DMS53 treated with DMSO at 0.1 percent for 48 hours (cell line): ENCODE results near the gene PLEK.
A peak's percentile ranks its signal among the peaks of the same experiment; 100 is the strongest.
"Not testable (repeated sequence)": the region's sequence is repeated elsewhere in the genome, so short reads cannot be mapped to it uniquely, and the experiment has no call there.

ENCODE experiments used
- DNase-seq: peaks from one replicate; lab custom pipeline; 2025; ENCODE audit not compliant: unreplicated experiment; lab: John Stamatoyannopoulos, UW

PLEK gene

GRCh38 chr2:68438455-68439303, 73.6 kb downstream of the PLEK start:
- no peak for DNase-seq

- DNase-seq = peak; percentile 87
These were observed 76.3 kb downstream of the PLEK start for GRCh38 chr2:68441179-68441993.

- DNase-seq = no peak
These were observed 76.9 kb downstream of the PLEK start for GRCh38 chr2:68441994-68442322.

- DNase-seq = not testable (repeated sequence)
These were observed 81.3 kb downstream of the PLEK start for GRCh38 chr2:68446425-68446824.
